Activated naive CD4-positive, alpha-beta T cell treated with anti-CD3 and anti-CD28 coated beads, Interleukin-2, amount 50 U/mL, for 24 hours (primary cell): ENCODE measurements around the gene RNASET2.

Experiments
- H3K27ac Mint-ChIP-seq: one replicate; pipeline ENCODE4 v1.8.0; 2021; ENCODE audit warnings: mild to moderate bottlenecking, mixed read lengths
- H3K27me3 Mint-ChIP-seq: one replicate; pipeline ENCODE4 v1.8.0; 2021; ENCODE audit warnings: mixed read lengths
- H3K36me3 Mint-ChIP-seq: one replicate; pipeline ENCODE4 v1.8.0; 2021; ENCODE audit warnings: mixed read lengths
- H3K4me1 Mint-ChIP-seq: one replicate; pipeline ENCODE4 v1.8.0; 2021; ENCODE audit warnings: mixed read lengths
- H3K4me3 Mint-ChIP-seq: one replicate; pipeline ENCODE4 v1.8.0; 2021; ENCODE audit warnings: mild to moderate bottlenecking, mixed read lengths
- H3K9me3 Mint-ChIP-seq: one replicate; pipeline ENCODE4 v1.8.0; 2021; ENCODE audit warnings: mixed read lengths

The RNASET2 gene

DNA sequence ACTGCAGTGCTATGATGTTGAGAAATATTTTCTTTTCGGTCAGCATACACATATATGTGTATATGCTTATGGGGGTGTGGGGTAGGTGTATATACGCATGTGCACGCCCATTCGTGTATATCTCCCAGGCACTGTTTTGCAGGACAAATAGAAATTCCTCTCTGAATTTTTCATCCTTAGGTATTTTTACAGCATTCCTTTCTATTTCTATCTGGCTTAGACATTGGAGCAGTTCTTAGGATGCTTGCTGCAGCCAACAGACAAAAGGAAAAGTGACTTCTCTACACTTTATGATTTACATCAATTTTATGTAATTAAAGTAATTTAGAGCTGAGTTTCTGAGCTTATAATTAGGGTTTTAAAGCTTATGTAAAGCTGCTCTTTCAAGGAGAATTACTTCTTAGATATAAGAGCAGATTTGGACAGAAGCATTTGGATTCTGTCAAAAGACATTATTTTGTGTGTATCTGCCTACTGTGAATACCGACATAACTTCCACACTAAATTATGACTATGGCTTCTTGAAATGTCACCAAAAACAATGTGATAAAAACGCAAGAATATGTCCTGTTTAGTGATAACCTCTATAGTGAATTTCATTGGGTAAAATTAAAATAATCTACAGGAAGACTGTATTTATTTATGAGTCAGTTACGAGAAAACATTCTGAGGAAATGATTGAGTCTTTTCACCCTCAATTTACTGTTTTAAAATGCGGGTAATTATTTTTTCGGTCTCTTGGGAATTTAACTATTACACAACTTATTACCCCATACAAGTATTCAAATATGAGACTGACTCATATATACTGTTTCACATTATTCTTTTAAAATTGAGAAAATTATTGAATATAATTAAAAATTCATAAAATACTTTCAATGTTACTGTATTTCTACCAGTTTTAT lies 21.5 kb upstream of the RNASET2 start:
- Mint-ChIP-seq H3K4me3 (no peak overlapping the region), H3K9me3 (no peaks in the 10 kb centered on the region), H3K27me3 (no peaks in the 10 kb centered on the region), H3K36me3 (peaks cover 3% of the 10 kb centered on the region), H3K4me1 (peaks cover 11% of the 10 kb centered on the region), H3K27ac (no peak overlapping the region)

DNA sequence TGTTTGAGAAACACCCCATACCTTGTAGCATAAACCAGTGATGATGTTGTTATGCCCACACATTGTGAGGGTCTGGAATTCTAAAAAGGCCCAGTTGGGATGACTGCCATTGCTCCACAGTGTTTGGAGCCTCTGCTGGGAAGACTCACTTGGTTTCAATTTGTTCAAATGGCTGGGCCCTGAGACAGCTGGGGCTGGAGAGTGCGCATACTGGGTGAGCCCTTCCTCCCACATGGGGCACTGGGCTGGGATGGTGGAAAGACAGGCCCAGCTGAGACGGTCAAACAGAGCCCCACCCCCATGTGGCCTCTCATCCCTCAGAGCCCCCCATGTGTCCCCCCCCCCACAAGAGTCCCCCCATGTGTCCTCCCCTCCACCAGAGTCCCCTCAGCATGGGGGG lies 20.3 kb upstream of the RNASET2 start:
- no peaks in the 10 kb centered on the region for H3K36me3 Mint-ChIP-seq
- H3K27me3 Mint-ChIP-seq, result no peaks in the 10 kb centered on the region
- H3K27ac Mint-ChIP-seq, result no peak overlapping the region
- H3K9me3 Mint-ChIP-seq, result no peaks in the 10 kb centered on the region
- H3K4me1 Mint-ChIP-seq, result peaks cover 24% of the 10 kb centered on the region
- no peak overlapping the region for H3K4me3 Mint-ChIP-seq

DNA sequence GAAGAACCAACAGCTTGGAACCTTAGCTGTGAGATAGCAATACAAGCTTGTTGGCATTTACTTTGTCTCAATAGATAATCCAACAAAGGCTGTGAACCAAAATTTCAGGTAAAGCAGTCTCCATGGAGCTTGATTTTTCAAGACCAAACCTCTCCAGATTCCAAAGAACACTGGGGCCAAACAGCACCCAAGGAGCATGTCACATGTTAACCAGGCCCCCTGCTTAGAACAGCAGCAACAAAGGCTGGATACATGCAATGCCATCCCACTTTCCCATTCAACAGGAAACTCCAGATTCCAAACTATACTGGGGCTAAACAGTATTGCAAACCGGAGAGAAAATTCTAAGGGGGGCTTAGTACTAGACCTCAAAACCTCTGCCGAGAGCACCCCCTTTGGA lies 15.8 kb upstream of the RNASET2 start:
- Mint-ChIP-seq H3K9me3 (peaks cover 6% of the 10 kb centered on the region), H3K36me3 (peaks cover 4% of the 10 kb centered on the region), H3K27ac (no peak overlapping the region), H3K27me3 (no peaks in the 10 kb centered on the region), H3K4me1 (peaks cover 50% of the 10 kb centered on the region), H3K4me3 (no peak overlapping the region)

DNA sequence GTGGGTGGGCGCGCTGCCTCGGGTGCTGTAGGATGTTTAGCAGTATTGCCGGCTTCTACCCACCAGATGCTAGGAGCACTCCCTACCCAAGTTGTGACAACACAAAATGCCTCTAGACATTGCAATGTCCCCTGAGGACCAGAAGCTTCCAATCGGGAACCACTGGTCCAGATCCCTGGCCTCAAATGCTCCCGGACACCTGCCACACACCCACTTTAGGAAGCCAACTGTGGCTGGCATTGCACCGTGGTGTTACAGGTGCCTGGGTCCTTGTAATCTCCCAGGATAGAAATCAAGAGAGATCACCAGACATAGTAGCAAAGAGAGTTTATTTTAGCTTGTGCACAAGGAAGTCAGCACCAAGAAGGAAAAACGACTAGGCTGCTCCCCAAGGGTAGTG lies 14.9 kb upstream of the RNASET2 start:
- Mint-ChIP-seq H3K4me3 (no peak overlapping the region), H3K27ac (peak overlapping the region; percentile 55), H3K4me1 (peaks cover 52% of the 10 kb centered on the region), H3K9me3 (peaks cover 9% of the 10 kb centered on the region), H3K36me3 (peaks cover 9% of the 10 kb centered on the region), H3K27me3 (no peaks in the 10 kb centered on the region)

DNA sequence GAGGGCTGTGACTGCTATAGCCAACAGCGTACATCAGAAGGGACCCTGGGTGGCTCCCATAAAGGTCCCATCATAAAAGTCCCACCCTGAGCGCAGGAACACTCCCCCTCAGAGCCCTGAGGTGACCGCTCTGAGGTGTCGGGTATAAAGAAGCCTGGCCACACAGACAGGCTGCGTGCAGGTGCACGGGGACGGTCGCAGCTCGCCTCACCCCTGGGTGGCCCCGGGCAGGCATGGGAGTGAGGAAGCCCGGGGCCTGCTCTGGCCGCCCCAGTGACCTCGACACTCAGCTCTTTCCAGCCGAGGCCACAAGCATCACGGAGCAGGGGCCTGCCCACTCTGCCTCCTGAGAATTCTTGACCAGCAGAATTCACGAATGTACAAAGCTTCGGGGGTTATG lies 14.4 kb upstream of the RNASET2 start:
- Mint-ChIP-seq H3K4me1 (peaks cover 54% of the 10 kb centered on the region), H3K9me3 (peaks cover 9% of the 10 kb centered on the region), H3K27me3 (no peaks in the 10 kb centered on the region), H3K27ac (no peak overlapping the region), H3K4me3 (no peak overlapping the region), H3K36me3 (peaks cover 11% of the 10 kb centered on the region)

DNA sequence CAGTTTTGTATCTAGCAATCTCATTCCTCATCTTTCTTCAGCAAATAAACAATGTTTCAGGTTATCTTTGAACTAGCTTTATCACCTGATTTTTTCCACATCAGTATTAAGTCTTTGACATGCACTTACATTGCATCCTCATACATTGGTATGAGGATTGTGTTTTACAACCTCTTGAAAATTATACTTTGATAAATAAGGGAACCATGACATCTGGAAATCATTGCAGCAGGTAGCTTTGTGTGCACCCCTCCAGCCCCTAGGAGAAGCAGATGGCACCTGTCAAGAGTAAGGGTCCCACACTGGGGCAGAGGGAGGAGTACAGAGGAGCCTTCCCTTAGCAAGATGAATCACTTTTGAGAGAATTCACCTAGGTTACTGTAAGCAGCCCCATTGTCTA lies 13.7 kb upstream of the RNASET2 start:
- H3K27ac Mint-ChIP-seq, result peak overlapping the region; percentile 52
- peaks cover 9% of the 10 kb centered on the region for H3K9me3 Mint-ChIP-seq
- H3K4me3 Mint-ChIP-seq, result no peak overlapping the region
- H3K4me1 Mint-ChIP-seq, result peaks cover 54% of the 10 kb centered on the region
- H3K27me3 Mint-ChIP-seq, result no peaks in the 10 kb centered on the region
- peaks cover 11% of the 10 kb centered on the region for H3K36me3 Mint-ChIP-seq

DNA sequence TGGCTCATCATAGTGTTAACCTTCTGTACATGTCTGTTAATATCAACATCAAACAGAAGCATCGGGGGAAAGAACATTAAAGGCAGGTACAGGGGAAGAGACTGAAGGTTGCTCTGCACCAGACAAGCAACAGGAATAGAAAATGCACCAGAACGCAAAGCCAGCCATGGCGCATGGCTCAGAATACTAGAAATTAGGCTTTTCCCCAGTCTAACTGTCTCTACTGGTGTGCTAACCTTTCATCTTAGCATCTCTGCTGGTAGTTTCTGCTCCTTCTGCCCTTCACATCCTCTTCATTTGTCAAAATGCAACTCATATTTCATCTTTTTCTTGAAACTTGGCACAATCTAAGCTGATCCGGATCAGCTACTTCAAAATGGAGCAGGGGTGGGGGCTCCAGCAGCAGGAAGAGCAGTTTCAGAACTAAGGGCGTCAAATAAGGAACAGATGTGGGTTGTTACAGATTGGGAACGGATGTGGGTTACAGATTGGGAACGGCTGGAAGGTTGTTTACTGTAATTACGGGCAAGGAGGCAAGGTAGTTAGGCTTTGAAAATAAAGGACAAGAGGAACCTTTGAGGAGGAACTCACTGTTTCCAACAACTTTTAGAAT lies 13.1 kb upstream of the RNASET2 start:
- Mint-ChIP-seq H3K9me3 (peaks cover 9% of the 10 kb centered on the region), H3K4me1 (peaks cover 54% of the 10 kb centered on the region), H3K36me3 (peaks cover 11% of the 10 kb centered on the region), H3K27ac (peak overlapping the region; percentile 94), H3K4me3 (peak overlapping the region; percentile 50), H3K27me3 (no peaks in the 10 kb centered on the region)

DNA sequence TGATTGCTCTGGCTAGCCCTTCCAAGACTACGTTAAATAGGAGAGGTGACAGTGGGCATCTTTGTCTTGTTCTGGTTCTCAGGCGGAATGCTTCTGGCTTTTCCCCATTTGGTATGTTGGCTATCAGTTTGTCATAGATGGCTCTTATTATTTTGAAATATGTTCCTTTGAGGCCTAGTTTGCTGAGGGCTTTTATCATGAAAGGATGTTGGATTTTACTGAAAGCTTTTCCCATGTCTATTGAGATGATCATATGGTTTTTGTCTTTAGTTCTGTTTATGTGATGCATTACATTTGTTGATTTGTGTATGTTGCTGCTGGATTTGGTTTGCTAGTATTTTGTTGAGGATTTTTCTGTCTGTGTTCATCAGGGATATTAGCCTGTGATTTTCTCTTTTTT lies 9.9 kb upstream of the RNASET2 start:
- Mint-ChIP-seq H3K27ac (no peak overlapping the region), H3K9me3 (peaks cover 15% of the 10 kb centered on the region), H3K36me3 (peaks cover 10% of the 10 kb centered on the region), H3K4me1 (peaks cover 27% of the 10 kb centered on the region), H3K4me3 (no peak overlapping the region), H3K27me3 (no peaks in the 10 kb centered on the region)

DNA sequence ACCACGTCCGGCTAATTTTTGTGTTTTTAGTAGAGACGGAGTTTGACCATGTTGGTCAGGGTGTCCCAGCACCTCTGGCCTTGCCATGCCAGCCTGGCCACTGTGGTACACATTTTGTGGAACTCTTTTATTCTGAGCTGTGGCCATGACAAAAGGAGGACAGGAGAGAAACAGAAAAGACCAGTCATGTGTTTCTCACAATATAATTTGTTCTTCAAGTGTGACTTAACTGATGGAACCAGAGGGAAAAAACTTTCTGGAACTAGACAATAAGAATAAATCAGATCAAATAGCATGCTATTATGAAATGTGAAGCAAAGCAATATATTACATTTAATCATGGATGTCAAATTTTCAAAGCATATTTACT lies 4.2 kb upstream of the RNASET2 start:
- no peaks in the 10 kb centered on the region for H3K27me3 Mint-ChIP-seq
- H3K4me3 Mint-ChIP-seq, result no peak overlapping the region

DNA sequence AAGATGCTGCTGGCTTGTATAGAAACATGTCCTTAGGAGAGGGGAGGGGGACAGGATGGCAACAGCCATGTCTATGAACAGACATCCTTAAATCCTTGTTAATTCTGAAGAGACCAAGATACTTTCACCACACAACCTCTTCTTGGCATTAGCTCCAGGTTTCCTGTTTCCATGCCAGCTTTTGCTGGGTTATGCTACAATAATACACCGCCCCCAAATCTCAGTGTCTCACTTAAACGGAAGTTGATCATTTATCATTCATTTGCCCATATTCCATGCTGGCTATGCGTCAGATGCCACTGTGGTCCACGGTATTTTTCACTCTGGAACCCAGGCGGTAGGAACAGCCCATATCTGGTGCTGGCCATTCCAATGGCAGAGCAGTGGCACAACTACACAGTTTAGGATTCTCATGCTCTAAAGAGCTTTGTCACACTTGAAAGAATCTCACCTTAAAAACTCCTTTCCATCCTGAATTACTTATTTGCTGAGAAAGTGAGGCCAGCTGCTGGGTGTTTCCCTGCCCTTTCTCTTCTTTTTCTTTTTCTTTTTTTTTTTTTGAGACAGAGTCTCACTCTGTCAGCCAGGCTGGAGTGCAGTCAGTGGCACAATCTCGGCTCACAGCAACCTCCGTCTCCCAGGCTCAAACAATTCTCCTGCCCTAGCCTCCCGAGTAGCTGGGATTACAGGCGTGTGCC lies 3.7 kb upstream of the RNASET2 start:
- Mint-ChIP-seq H3K4me1 (peaks cover 41% of the 10 kb centered on the region), H3K27me3 (no peaks in the 10 kb centered on the region), H3K36me3 (no peaks in the 10 kb centered on the region), H3K9me3 (peaks cover 6% of the 10 kb centered on the region), H3K27ac (peak overlapping the region; percentile 100), H3K4me3 (peak overlapping the region; percentile 93)

More for the DNA sequence above, 4.2 kb upstream of the RNASET2 start:
- Mint-ChIP-seq H3K4me1 (peaks cover 36% of the 10 kb centered on the region), H3K27ac (peak overlapping the region; percentile 100), H3K36me3 (no peaks in the 10 kb centered on the region), H3K9me3 (peaks cover 6% of the 10 kb centered on the region)

DNA sequence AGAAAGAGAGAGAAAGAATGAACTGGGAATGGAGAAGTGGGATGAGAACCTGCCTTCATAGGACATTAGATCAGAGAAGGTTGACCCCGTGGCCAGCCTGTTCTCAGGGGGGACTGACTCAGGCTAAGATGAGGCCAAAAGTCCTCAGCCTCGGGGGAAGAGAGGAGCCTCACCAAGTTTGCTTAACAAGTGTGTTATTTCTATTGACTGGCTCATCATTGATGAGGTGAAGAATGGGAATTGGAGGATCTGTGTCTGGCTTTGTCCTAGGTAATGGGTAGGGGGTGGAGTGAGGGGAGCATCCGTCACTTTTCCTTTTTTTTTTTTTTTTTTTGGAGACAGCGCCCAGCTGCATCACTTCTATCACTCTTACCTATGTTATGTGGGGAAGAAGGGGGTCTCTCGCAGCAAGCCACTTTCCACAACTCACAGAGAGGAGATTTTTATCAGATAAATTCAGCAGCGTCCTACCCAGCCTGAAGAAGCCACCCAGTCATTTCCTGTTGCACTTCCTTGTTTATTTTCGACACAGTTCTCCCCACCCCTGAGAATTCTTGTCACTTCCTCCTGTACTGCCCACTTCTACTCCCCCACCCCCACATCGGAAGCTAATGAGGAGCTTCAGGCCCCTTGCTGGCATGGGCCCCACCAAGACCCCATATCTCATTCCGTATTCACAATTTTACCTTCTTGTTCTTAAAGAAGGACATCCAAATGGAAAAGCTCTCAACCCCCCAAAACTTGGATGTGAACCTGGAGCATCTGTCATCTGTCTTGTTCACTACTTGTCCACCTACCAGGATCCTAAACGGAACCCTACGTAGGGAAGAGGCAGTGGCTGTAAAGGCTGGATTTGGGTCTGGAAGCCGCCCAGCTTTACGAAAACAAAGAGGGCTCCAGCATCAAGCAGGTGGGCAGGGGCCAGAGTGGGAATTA lies 2.8 kb upstream of the RNASET2 start:
- Mint-ChIP-seq H3K9me3 (peaks cover 5% of the 10 kb centered on the region), H3K4me3 (peak overlapping the region; percentile 93), H3K27me3 (no peaks in the 10 kb centered on the region), H3K36me3 (no peaks in the 10 kb centered on the region), H3K4me1 (peaks cover 49% of the 10 kb centered on the region), H3K27ac (peak overlapping the region; percentile 100)

DNA sequence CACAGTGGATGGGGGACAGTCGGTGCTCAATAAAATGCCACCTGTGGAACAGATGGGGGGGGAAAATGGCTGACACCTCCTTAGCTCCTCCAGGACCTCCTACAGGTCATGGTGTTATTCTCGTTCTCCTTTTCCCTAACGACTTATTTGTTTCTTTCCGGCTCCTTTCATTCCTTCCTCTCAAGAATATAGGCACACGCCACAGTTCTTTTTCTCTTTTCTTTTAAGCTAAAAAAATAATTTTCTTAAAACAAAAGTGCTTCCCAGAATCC lies 1.4 kb upstream of the RNASET2 start:
- H3K27ac Mint-ChIP-seq, result peak overlapping the region; percentile 100
- H3K27me3 Mint-ChIP-seq, result no peaks in the 10 kb centered on the region
- peaks cover 63% of the 10 kb centered on the region for H3K4me1 Mint-ChIP-seq
- H3K4me3 Mint-ChIP-seq, result peak overlapping the region; percentile 93
- no peaks in the 10 kb centered on the region for H3K9me3 Mint-ChIP-seq
- H3K36me3 Mint-ChIP-seq, result peaks cover 1% of the 10 kb centered on the region

DNA sequence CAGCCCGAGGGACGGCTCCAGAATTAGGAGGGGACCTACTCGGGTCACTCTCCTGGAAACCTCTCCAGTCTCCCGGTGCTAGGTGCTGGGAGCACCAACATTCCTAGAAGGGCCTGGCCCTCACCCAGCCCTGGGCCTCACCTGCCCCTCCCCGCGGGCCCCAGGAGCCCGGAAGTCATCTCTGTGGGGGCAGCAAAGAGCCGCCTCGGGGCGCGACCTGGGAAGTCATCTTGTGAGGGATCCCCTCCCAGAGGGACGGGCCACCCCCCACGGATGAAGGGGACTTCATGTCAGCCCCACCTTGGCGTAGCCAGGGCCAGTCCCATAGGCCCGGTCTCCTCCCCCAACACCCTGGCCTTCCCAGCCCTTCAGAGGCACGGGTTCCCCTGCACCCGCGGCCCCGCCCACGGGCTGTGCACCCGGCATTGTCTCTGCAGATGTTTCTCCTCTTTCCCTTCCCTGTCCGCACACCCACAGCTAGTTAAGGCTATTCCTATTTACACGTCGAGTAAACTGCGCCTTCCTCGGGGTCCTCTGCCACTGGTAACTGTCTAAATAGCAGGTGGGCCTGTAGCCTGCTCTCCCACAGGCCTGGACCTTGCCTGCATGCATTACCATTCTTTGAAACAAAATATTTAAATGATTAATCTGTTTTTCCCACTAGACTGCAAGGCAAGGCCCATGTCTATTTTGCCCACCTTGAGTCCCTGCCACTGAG lies 896 bp upstream of the RNASET2 start:
- Mint-ChIP-seq H3K4me3 (peak overlapping the region; percentile 93), H3K9me3 (no peaks in the 10 kb centered on the region), H3K4me1 (peaks cover 68% of the 10 kb centered on the region), H3K27me3 (no peaks in the 10 kb centered on the region), H3K36me3 (peaks cover 1% of the 10 kb centered on the region), H3K27ac (peak overlapping the region; percentile 100)

DNA sequence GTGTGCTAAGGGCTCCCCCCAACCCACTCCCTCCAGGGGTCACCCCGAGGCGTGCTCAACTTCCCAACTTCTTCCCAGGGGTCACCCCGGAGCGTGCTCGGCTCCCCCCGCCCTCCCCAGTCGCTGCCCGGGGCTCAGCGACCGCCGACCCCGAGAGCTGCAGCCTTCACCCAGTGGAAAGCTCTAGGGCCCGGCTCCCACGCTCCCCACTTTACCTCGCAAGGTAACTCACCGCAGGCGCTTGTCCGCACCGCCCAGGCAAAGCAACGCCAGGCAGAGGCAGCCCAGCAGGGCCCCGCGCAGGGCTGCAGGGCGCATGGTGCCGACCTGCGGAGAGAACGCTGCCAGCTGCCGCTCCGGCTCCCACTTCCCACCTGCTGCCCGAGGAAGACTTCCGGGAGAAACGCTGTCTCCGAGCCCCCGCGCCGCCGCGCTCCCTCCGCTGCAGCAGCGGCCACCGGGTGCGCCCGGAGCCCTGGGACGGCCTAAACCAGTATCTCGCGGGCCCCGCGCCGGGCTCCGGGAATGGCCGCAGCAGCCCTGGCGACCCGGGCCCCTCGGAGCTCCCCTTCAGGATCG lies 396 bp downstream of the RNASET2 start:
- Mint-ChIP-seq H3K4me1 (peaks cover 81% of the 10 kb centered on the region), H3K4me3 (peak overlapping the region; percentile 93), H3K9me3 (no peaks in the 10 kb centered on the region), H3K27ac (peak overlapping the region; percentile 59), H3K36me3 (peaks cover 1% of the 10 kb centered on the region), H3K27me3 (no peaks in the 10 kb centered on the region)
